ENCODE measurements around the gene STXBP2. TPM values are rescaled to one million over a fixed set of nuclear protein-coding genes. Genes with fewer than 3 reads are reported as not detected.
A peak's percentile ranks its signal among the peaks of the same experiment; 100 is the strongest.

Gene STXBP2
- total and polyA plus RNA-seq, 9 of the 15 experiments (the other 6 are each of a cell fraction or from before 2014, with no cell fraction given), result 2.5 to 163 (median 71.3) TPM

DNA sequence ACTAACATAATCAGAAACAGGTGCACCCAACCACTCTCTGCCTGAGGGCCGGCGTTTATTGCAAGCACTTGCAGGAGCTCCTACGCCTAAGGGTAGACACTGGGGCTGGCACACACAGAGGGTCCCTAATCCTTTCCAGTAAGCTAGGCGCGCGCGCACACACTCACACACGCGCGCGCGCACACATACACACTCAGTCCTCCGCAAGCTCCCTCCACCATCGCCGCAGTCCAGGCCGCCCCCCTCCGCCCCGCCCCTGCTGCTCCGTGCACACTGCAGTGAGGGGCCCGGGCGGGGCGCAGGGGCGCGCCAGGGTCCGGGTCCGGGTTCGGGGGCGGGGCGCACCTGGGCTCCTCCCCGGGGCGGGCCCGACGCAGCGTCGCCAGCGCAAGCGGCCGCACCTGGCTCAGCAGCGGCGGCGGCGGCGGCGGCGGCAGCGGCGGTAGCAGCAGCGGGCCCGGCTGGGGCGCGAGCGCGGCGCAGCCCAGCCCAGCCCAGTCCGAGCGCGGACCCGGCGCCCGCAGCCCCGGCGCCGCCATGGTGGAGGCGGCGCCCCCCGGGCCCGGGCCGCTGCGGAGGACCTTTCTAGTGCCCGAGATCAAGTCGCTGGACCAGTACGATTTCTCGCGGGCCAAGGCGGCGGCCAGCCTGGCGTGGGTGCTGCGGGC, 41.3 kb upstream of the STXBP2 start, which contains the start of gene CAMSAP3 (continued):
- TF ChIP-seq, protein P1, sequence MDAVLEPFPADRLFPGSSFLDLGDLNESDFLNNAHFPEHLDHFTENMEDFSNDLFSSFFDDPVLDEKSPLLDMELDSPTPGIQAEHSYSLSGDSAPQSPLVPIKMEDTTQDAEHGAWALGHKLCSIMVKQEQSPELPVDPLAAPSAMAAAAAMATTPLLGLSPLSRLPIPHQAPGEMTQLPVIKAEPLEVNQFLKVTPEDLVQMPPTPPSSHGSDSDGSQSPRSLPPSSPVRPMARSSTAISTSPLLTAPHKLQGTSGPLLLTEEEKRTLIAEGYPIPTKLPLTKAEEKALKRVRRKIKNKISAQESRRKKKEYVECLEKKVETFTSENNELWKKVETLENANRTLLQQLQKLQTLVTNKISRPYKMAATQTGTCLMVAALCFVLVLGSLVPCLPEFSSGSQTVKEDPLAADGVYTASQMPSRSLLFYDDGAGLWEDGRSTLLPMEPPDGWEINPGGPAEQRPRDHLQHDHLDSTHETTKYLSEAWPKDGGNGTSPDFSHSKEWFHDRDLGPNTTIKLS (IDR thresholded peaks at IDR 0.05; ENCODE audit: borderline replicate concordance, low read depth), result no peak
- no peak for TF ChIP-seq ZNF174 (CRISPR knock-in tag; IDR thresholded peaks at IDR 0.05)
- TF ChIP-seq HLTF (IDR thresholded peaks at IDR 0.05), result no peak
- TF ChIP-seq RBM22 (IDR thresholded peaks at IDR 0.05; ENCODE audit: low read depth, low read length, poor library complexity, severe bottlenecking), result no peak
- TF ChIP-seq ATF3 (IDR thresholded peaks at IDR 0.05), result no peak
- no peak for TF ChIP-seq ATF3 (CRISPR knock-in tag; conservative IDR thresholded peaks at IDR 0.05)
- no peak for TF ChIP-seq SREBF2 (CRISPR knock-in tag; IDR thresholded peaks at IDR 0.05)
- peak; percentile 58 for TF ChIP-seq CXXC5 (CRISPR knock-in tag; IDR thresholded peaks at IDR 0.05)
- TF ChIP-seq RAD51 (IDR thresholded peaks at IDR 0.05; ENCODE audit: borderline replicate concordance, low read depth), result no peak
